ENCODE measurements around the gene STAC3. TPM values are rescaled to one million over a fixed set of nuclear protein-coding genes. Genes with fewer than 3 reads are reported as not detected.

Gene STAC3
- total RNA-seq: not detected in 2 replicates

DNA sequence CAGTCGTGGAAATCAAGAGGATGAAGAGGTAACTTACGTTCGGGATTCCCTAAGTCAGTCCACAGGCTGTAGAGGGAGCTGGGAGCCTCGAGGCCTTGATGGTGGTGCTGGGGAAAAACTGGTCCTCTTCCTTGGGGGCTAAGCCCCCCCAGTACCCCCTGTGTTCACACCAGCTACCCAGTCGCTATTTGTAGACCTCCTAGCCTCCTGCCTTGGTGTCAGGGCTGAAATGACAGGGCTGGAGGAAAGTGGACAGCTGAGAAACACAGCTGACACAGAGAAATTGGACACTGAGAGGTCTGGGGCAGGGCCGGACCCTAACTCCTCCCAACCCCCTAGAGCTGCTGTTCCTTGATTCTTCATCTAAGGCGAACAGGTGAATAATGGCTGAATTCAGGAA lies at the start of gene STAC3:
STAC3 (minus strand) TSS at position 232 of the 400 bp plus-strand sequence. CDS start 1,551 bp downstream, outside the sequence.

DNA sequence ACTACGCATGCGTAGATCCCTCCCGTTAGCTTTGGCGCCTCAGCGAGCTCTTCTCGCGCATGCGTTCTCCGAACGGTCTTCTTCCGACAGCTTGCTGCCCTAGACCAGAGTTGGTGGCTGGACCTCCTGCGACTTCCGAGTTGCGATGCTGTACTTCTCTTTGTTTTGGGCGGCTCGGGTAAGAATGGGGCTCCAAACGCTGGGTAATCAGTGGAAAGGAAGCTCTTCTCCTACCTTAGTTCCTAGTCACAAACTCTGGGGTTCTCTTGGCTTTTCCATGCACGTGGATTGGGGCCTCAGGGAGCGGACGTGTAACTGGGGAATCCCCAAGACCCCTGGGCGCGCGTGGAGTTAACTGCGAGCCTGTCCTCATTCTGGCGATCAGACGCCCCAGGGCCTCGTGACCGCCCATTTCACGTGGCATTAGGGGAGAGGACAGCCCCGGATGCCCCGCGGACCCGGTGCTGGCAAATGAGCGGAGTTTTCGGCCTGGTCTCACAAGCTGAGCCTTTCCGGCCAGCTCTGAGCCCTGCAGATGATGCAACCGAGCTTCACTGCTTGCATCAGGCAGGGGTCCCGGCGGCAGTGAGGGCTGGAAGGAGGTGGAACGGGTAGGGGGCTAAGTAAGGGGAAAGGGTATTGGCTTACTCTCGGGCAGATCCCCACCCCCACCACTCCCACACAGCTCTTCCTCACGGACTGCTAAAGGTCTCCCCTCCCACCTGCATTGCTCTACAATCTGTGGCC lies 21.2 kb downstream of the STAC3 start, which contains the start of gene SHMT2:
SHMT2 (plus strand) TSS at position 78 of the 747 bp plus-strand sequence; CDS start at position 146, 68 bp downstream.

DNA sequence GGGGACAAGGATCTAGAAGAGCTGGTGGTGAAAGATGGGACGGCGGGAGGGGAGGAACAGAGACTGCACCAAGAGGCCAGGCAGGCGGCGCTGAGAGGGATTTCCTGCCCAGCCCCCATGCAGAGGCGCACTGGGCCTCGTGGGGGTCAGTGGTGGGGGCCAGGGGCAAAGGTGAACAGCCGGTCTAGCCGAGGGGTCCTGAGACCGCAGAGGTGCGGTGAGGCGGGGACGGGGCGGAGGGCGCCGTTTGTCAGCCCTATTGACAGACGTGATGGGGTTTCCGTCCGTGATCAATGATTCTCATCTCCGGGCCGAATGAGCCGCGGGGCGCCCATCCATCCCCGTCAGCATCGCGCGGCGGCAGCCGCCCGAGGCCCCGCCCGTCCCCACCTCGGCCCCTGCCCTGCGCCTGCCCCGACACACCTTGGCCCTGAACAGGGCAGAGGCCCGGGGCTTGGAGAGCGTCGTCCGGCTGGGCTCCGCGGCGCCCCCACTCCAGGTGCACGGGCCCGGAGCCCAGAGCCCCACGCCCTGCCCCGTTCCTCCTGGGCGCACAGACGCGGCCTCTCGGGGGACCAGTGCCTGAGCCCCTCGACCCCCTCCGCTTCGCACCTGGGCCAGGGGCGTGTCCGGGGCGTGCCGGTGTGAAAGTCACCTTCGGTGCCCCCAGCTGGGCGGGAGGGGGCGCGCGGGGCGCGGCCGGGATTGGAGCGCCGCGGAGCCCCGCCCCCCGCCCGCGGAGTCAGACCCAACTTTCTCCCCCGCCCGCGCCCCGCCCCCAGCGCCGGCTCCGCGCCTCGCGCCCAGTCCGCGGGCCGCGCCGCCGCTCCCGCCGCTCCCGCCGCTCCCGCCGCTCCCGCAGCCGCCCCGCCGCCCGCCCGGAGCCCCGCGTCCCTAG lies 34.7 kb downstream of the STAC3 start, which contains the start of gene NXPH4:
NXPH4 (plus strand) TSS at position 781 of the 898 bp plus-strand sequence. CDS start 176 bp downstream, outside the sequence.

Small RNA genes within 50 kb of the gene (small RNA-seq; reads per million reads assigned to genes)
- not detected for gene MIR1228

Other genes starting within 250 kb of the STAC3 start
- gene ZBTB39, start 244.6 kb downstream of the STAC3 start, total RNA-seq: 9.8 and 10.3 TPM in 2 replicates
- 0.14 TPM in 1 of 2 replicates, not detected in the other for gene TAC3, start 234.7 kb downstream of the STAC3 start, total RNA-seq
- gene MYO1A, start 201.1 kb downstream of the STAC3 start, total RNA-seq: 0.07 TPM in 1 of 2 replicates, not detected in the other
- 18.0 and 25.7 TPM in 2 replicates for gene NEMP1, start 172.4 kb downstream of the STAC3 start, total RNA-seq
- gene NAB2, start 162.1 kb downstream of the STAC3 start, total RNA-seq: 8.3 and 9.8 TPM in 2 replicates
- 70.3 and 79.0 TPM in 2 replicates for gene STAT6, start 139.8 kb downstream of the STAC3 start, total RNA-seq
- gene LRP1, start 122.7 kb downstream of the STAC3 start, total RNA-seq: 2.9 and 4.8 TPM in 2 replicates
- not detected in 2 replicates for gene LRP1-AS, start 103.6 kb downstream of the STAC3 start, total RNA-seq
- gene NXPH4, start 34.4 kb downstream of the STAC3 start, total RNA-seq: 0.13 and 0.14 TPM in 2 replicates
- 168 and 252 TPM in 2 replicates for gene SHMT2, start 21.5 kb downstream of the STAC3 start, total RNA-seq
- gene R3HDM2, start 179.9 kb upstream of the STAC3 start, total RNA-seq: 18.1 and 21.4 TPM in 2 replicates
- gene INHBC, start 183.6 kb upstream of the STAC3 start, total RNA-seq: not detected in 2 replicates
- not detected in 2 replicates for gene INHBE, start 204.1 kb upstream of the STAC3 start, total RNA-seq
- gene GLI1, start 208.6 kb upstream of the STAC3 start, total RNA-seq: 0.07 TPM in 1 of 2 replicates, not detected in the other
- gene ARHGAP9, start 228.7 kb upstream of the STAC3 start, total RNA-seq: 0.13 TPM in 1 of 2 replicates, not detected in the other
- gene MARS1, start 236.9 kb upstream of the STAC3 start, total RNA-seq: 139 and 141 TPM in 2 replicates

Data from thoracic aorta endothelial cell (primary cell).